ENCODE data around the gene OR12D3.
"Not testable (repeated sequence)": the region's sequence is repeated elsewhere in the genome, so short reads cannot be mapped to it uniquely, and the experiment has no call there.

Gene OR12D3

GRCh38 chr6:29355603-29356002 is 19.5 kb downstream of the OR12D3 start:
- Histone ChIP-seq H3K9me3 (ENCODE audit: control insufficient read depth, insufficient read depth, low read length) (no peaks in the 10 kb centered on the region), H3K27ac (ENCODE audit: low read depth, low read length) (no peak overlapping the region), H3K4me3 (ENCODE audit: low read depth, low read length) (no peak overlapping the region), H3K36me3 (ENCODE audit: control insufficient read depth, insufficient read depth, low read length) (no peaks in the 10 kb centered on the region), H3K27me3 (ENCODE audit: control insufficient read depth, insufficient read depth, low read length) (no peaks in the 10 kb centered on the region), H3K9ac (ENCODE audit: low read depth, low read length) (no peak overlapping the region), H3K4me1 (ENCODE audit: control insufficient read depth, insufficient read depth, low read length) (peaks cover 5% of the 10 kb centered on the region; the same call in 1 of the 2 replicates)

GRCh38 chr6:29354980-29355379 is 20.1 kb downstream of the OR12D3 start:
- no peak overlapping the region for H3K27ac ChIP-seq (ENCODE audit: low read depth, low read length)
- no peak overlapping the region for H3K9ac ChIP-seq (ENCODE audit: low read depth, low read length)
- peaks cover 5% of the 10 kb centered on the region; the same call in 1 of the 2 replicates for H3K4me1 ChIP-seq (ENCODE audit: control insufficient read depth, insufficient read depth, low read length)
- no peaks in the 10 kb centered on the region for H3K27me3 ChIP-seq (ENCODE audit: control insufficient read depth, insufficient read depth, low read length)
- H3K9me3 ChIP-seq (ENCODE audit: control insufficient read depth, insufficient read depth, low read length) = no peaks in the 10 kb centered on the region
- H3K4me3 ChIP-seq (ENCODE audit: low read depth, low read length) = no peak overlapping the region
- no peaks in the 10 kb centered on the region for H3K36me3 ChIP-seq (ENCODE audit: control insufficient read depth, insufficient read depth, low read length)

- not testable (repeated sequence) for H3K4me1 ChIP-seq (ENCODE audit: control insufficient read depth, insufficient read depth, low read length); H3K27ac ChIP-seq (ENCODE audit: low read depth, low read length); H3K27me3 ChIP-seq (ENCODE audit: control insufficient read depth, insufficient read depth, low read length); H3K4me3 ChIP-seq (ENCODE audit: low read depth, low read length); H3K9ac ChIP-seq (ENCODE audit: low read depth, low read length); H3K36me3 ChIP-seq (ENCODE audit: control insufficient read depth, insufficient read depth, low read length); H3K9me3 ChIP-seq (ENCODE audit: control insufficient read depth, insufficient read depth, low read length)
Observed at GRCh38 chr6:29349348-29349747, 25.7 kb downstream of the OR12D3 start.

GRCh38 chr6:29345380-29345779 is 29.7 kb downstream of the OR12D3 start:
- Histone ChIP-seq H3K4me3 (ENCODE audit: low read depth, low read length) (no peak overlapping the region), H3K4me1 (ENCODE audit: control insufficient read depth, insufficient read depth, low read length) (no peaks in the 10 kb centered on the region), H3K27me3 (ENCODE audit: control insufficient read depth, insufficient read depth, low read length) (no peaks in the 10 kb centered on the region), H3K9ac (ENCODE audit: low read depth, low read length) (no peak overlapping the region), H3K9me3 (ENCODE audit: control insufficient read depth, insufficient read depth, low read length) (no peaks in the 10 kb centered on the region), H3K27ac (ENCODE audit: low read depth, low read length) (no peak overlapping the region), H3K36me3 (ENCODE audit: control insufficient read depth, insufficient read depth, low read length) (no peaks in the 10 kb centered on the region)

GRCh38 chr6:29336269-29336668 is 38.8 kb downstream of the OR12D3 start:
- H3K27ac ChIP-seq (ENCODE audit: low read depth, low read length) = no peak overlapping the region
- H3K4me1 ChIP-seq (ENCODE audit: control insufficient read depth, insufficient read depth, low read length) = no peaks in the 10 kb centered on the region
- no peaks in the 10 kb centered on the region for H3K36me3 ChIP-seq (ENCODE audit: control insufficient read depth, insufficient read depth, low read length)
- no peak overlapping the region for H3K9ac ChIP-seq (ENCODE audit: low read depth, low read length)
- no peak overlapping the region for H3K4me3 ChIP-seq (ENCODE audit: low read depth, low read length)
- H3K9me3 ChIP-seq (ENCODE audit: control insufficient read depth, insufficient read depth, low read length) = no peaks in the 10 kb centered on the region
- H3K27me3 ChIP-seq (ENCODE audit: control insufficient read depth, insufficient read depth, low read length) = no peaks in the 10 kb centered on the region

- Histone ChIP-seq H3K4me1 (ENCODE audit: control insufficient read depth, insufficient read depth, low read length) (no peaks in the 10 kb centered on the region), H3K36me3 (ENCODE audit: control insufficient read depth, insufficient read depth, low read length) (no peaks in the 10 kb centered on the region), H3K27ac (ENCODE audit: low read depth, low read length) (no peak overlapping the region), H3K27me3 (ENCODE audit: control insufficient read depth, insufficient read depth, low read length) (no peaks in the 10 kb centered on the region), H3K4me3 (ENCODE audit: low read depth, low read length) (no peak overlapping the region), H3K9me3 (ENCODE audit: control insufficient read depth, insufficient read depth, low read length) (no peaks in the 10 kb centered on the region), H3K9ac (ENCODE audit: low read depth, low read length) (no peak overlapping the region)
Observed at GRCh38 chr6:29332676-29333075, 42.4 kb downstream of the OR12D3 start.

- Histone ChIP-seq H3K9ac (ENCODE audit: low read depth, low read length) (no peak overlapping the region), H3K27ac (ENCODE audit: low read depth, low read length) (no peak overlapping the region), H3K4me1 (ENCODE audit: control insufficient read depth, insufficient read depth, low read length) (no peaks in the 10 kb centered on the region), H3K9me3 (ENCODE audit: control insufficient read depth, insufficient read depth, low read length) (no peaks in the 10 kb centered on the region), H3K27me3 (ENCODE audit: control insufficient read depth, insufficient read depth, low read length) (no peaks in the 10 kb centered on the region), H3K4me3 (ENCODE audit: low read depth, low read length) (no peak overlapping the region), H3K36me3 (ENCODE audit: control insufficient read depth, insufficient read depth, low read length) (no peaks in the 10 kb centered on the region)
Observed at GRCh38 chr6:29325777-29326176, 49.3 kb downstream of the OR12D3 start.

Measured in HUES48 (cell line).